Body of pancreas (tissue), 4 donors: ENCODE results near the gene CSNK2A2. TPM values are rescaled to one million over a fixed set of nuclear protein-coding genes. Genes with fewer than 3 reads are reported as not detected.

Source experiments
- ATAC-seq: fragments of 150-250 bp; one replicate; pipeline ENCODE4 v1.9.1; 2016
- DNase-seq, 4 donors: peaks; one replicate each; pipeline ENCODE4 v3.0.0-alpha.2; 2019
- H3K27ac ChIP-seq, 4 donors: fragments of 200-600 bp; sonication (generic); 1 replicate in 3 of 4; 2 replicates in 1 of 4; pipeline versions ENCODE4 v1.5.1 to v1.6.1; 2016 to 2019; ENCODE audit warnings: mild to moderate bottlenecking in 1 of 4, mixed read lengths in 1 of 4, moderate library complexity in 1 of 4
- H3K27me3 ChIP-seq, 2 donors: fragments of 200-600 bp; sonication (generic); one replicate each; pipeline ENCODE4 v1.6.0; 2016; ENCODE audit warnings: mild to moderate bottlenecking in 1 of 2
- H3K36me3 ChIP-seq, 2 donors: fragments of 200-600 bp; sonication (generic); replicated peaks in 1 of 2; 2 replicates each; pipeline ENCODE4 v1.5.1; 2016; ENCODE audit warnings: low read depth in 2 of 2; ENCODE audit not compliant: insufficient read depth in 1 of 2
- H3K4me1 ChIP-seq: fragments of 200-600 bp; sonication (generic); one replicate; pipeline ENCODE4 v1.6.0; 2016
- H3K4me3 ChIP-seq, 2 donors: fragments of 200-600 bp; sonication (generic); 1 replicate in 1 of 2; 2 replicates in 1 of 2; pipeline ENCODE4 v1.5.1; 2016 to 2019
- H3K9me3 ChIP-seq, 3 donors: fragments of 200-600 bp; sonication (generic); 1 replicate in 2 of 3; 2 replicates in 1 of 3; pipeline ENCODE4 v1.5.1; 2016
- CTCF ChIP-seq, 7 experiments: fragments of 450-650 bp in 4 of 7; fragments of 200-600 bp in 3 of 7; sonication (generic) in 3 of 7; IDR thresholded peaks; one replicate each; pipeline ENCODE4 v1.5.1; 2016 to 2019; ENCODE audit warnings: antibody characterized with exemption in 7 of 7
- POLR2A ChIP-seq, 3 donors: fragments of 450-650 bp; IDR thresholded peaks; one replicate each; pipeline ENCODE4 v1.6.1; 2016; ENCODE audit warnings: antibody characterized with exemption in 3 of 3, mild to moderate bottlenecking in 2 of 3
- WGBS, 2 donors: methylation state at CpG; one replicate each; pipeline ENCODE4 v1.1.5; 2017; 5-methylcytosine and 5-hydroxymethylcytosine counted together
- intact Hi-C: fragments of 100-400 bp; cut with DNase I; formaldehyde crosslinking; loops from one replicate; pipeline ENCODE4 v1.15.1; 2023
- total RNA-seq, 2 donors: library from RNA; depleted of rRNA; stranded (reverse); fragments of >200 nt; gene quantifications; one replicate each; pipeline ENCODE4 v1.1.0, GENCODE V29; 2016

CSNK2A2 gene
- total RNA-seq, 2 donors from 2014 or later: 27.7 to 30.1 TPM

- H3K27ac ChIP-seq: no peak overlapping the region
- no peaks in the 10 kb centered on the region for H3K4me1 ChIP-seq
- intact Hi-C loops: no loop called here
- H3K27me3 ChIP-seq: no peaks in the 10 kb centered on the region
- TF ChIP-seq CTCF (IDR thresholded peaks at IDR 0.05): no peak
- no peak for TF ChIP-seq POLR2A (IDR thresholded peaks at IDR 0.05)
- H3K9me3 ChIP-seq: no peaks in the 10 kb centered on the region
- no peaks in the 10 kb centered on the region for H3K36me3 ChIP-seq
- 83 to 87% methylated on average over 2 of the region's 2 CpGs for WGBS, 2 donors
- DNase-seq (no peak), ATAC-seq (no peak)
- H3K4me3 ChIP-seq: no peak overlapping the region
Observed at GRCh38 chr16:58148099-58148498, 49.8 kb downstream of the CSNK2A2 start.

GRCh38 chr16:58138852-58139251 is 59.1 kb downstream of the CSNK2A2 start:
- ATAC-seq: no peak
- Histone ChIP-seq H3K9me3 (no peaks in the 10 kb centered on the region), H3K4me3 (no peak overlapping the region), H3K27ac (no peak overlapping the region), H3K27me3 (no peaks in the 10 kb centered on the region), H3K36me3 (no peaks in the 10 kb centered on the region), H3K4me1 (no peaks in the 10 kb centered on the region)
- intact Hi-C loops: no loop called here
- DNase-seq: no peak
- TF ChIP-seq CTCF (IDR thresholded peaks at IDR 0.05): no peak
- no peak for TF ChIP-seq POLR2A (IDR thresholded peaks at IDR 0.05)

- Histone ChIP-seq H3K4me3 (no peak overlapping the region), H3K27ac (no peak overlapping the region), H3K36me3 (no peaks in the 10 kb centered on the region), H3K9me3 (no peaks in the 10 kb centered on the region), H3K4me1 (no peaks in the 10 kb centered on the region), H3K27me3 (no peaks in the 10 kb centered on the region)
- intact Hi-C loops: no loop called here
- no peak for TF ChIP-seq CTCF (IDR thresholded peaks at IDR 0.05)
- TF ChIP-seq POLR2A (IDR thresholded peaks at IDR 0.05): no peak
- no peak for DNase-seq
- ATAC-seq: no peak
- 69 to 81% methylated on average over 2 of the region's 2 CpGs for WGBS, 2 donors
Observed at GRCh38 chr16:58137581-58137980, 60.3 kb downstream of the CSNK2A2 start.

- Histone ChIP-seq H3K36me3 (no peaks in the 10 kb centered on the region), H3K27ac (peak within 1 kb of the TSS; percentile 70 to 94 (median 84)), H3K9me3 (no peaks in the 10 kb centered on the region), H3K4me1 (peaks cover 37% of the 10 kb centered on the region), H3K27me3 (no peaks in the 10 kb centered on the region), H3K4me3 (peak within 1 kb of the TSS; percentile 81 to 98)
- intact Hi-C loops: no loop called here
- peak; percentile 96 for ATAC-seq
- DNase-seq: peak; percentile 99 to 100 (median 99)
- TF ChIP-seq CTCF (IDR thresholded peaks at IDR 0.05) (peak in 1 of 7 experiments; percentile 1), POLR2A (IDR thresholded peaks at IDR 0.05) (peak; percentile 82 to 94 (median 93))
- WGBS, 2 donors: 1% methylated on average over 38 to 70 of the region's 70 CpGs
Observed at GRCh38 chr16:58129097-58129936, 68.6 kb downstream of the CSNK2A2 start, which contains the start of gene CFAP20. Gene CFAP20, minus strand, starts transcription at chr16:58129381. Its CDS starts 266 bp downstream, at chr16:58129115.
